Pancreas (tissue), 10 donors: Measurements from ENCODE around the gene FCN1. TPM values are rescaled to one million over a fixed set of nuclear protein-coding genes. Genes with fewer than 3 reads are reported as not detected.

Experiments used
- ATAC-seq, 4 donors: fragments of 200-7000 bp; cut with Tn5 transposase; one replicate each; pipeline versions ENCODE4 v1.8.0 to v1.9.1; 2020; ENCODE audit warnings: mild to moderate bottlenecking in 4 of 4, moderate library complexity in 4 of 4
- DNase-seq, 6 donors: peaks; one replicate each; pipeline ENCODE4 v3.0.0-alpha.2; 2020
- FAIRE-seq: peaks from 2 replicates; lab custom pipeline; 2012; peaks lifted over from hg19 to GRCh38; lab: Jason Lieb, UNC
- H3K27ac ChIP-seq, 4 donors: fragments of 200-600 bp; sonication (generic); 1 replicate in 3 of 4; 2 replicates in 1 of 4; pipeline versions ENCODE4 v1.5.0 to v1.8.0; 2020
- H3K27me3 ChIP-seq, 4 donors: fragments of 200-600 bp; one replicate each; pipeline ENCODE4 v1.8.0; 2021
- H3K36me3 ChIP-seq, 3 donors: fragments of 200-600 bp; sonication (generic) in 1 of 3; one replicate each; pipeline versions ENCODE4 v1.5.0 to v1.8.0; 2020 to 2021
- H3K4me1 ChIP-seq, 3 donors: fragments of 200-600 bp; one replicate each; pipeline ENCODE4 v1.8.0; 2021
- H3K4me3 ChIP-seq, 4 donors: fragments of 200-600 bp; sonication (generic) in 2 of 4; one replicate each; pipeline versions ENCODE4 v1.5.0 to v1.8.0; 2020 to 2021
- H3K9me3 ChIP-seq, 4 donors: fragments of 200-600 bp; one replicate each; pipeline ENCODE4 v1.8.0; 2021
- CTCF ChIP-seq, 4 donors: fragments of 200-600 bp; sonication (generic) in 3 of 4; IDR thresholded peaks; one replicate each; pipeline versions ENCODE4 v1.5.0 to v1.8.0; 2021; ENCODE audit warnings: antibody characterized with exemption in 4 of 4
- WGBS, 2 donors: extraction: QIAGEN DNeasy Blood & Tissue Kit; methylation state at CpG; one replicate each; pipeline ENCODE4 v1.1.7; 2013; 5-methylcytosine and 5-hydroxymethylcytosine counted together
- intact Hi-C, 3 donors: fragments of 100-400 bp; cut with DNase I; formaldehyde crosslinking; loops; one replicate each; pipeline versions ENCODE4 v1.11.1 to v1.14.2; 2022
- polyA plus RNA-seq, 2 donors: library from polyadenylated mRNA; stranded (reverse); fragments of 200-250 nt; gene quantifications; one replicate each; pipeline ENCODE4 v1.2.3, GENCODE V29; 2013
- total RNA-seq, 6 donors: library from RNA; stranded (reverse); fragmentation: NEBNext Ultra II Directional in 4 of 6; extraction: Animal tissue kit (Norgen Biotek cat#: 25700) in 4 of 6; gene quantifications; one replicate each; pipeline versions ENCODE4 v1.2.1 to v1.2.4, GENCODE V29; 2021 to 2023
- donor health status: healthy with polysubstance abuse.
- donor health status: DM: no; HTN: no; CAD: no; lungs with moderate emphysema.
- donor health status: DM: no; HTN: no; CAD: no.
- donor health status: control.
- donor health status: control.
- donor health status: Bipolar disorder and iron deficiency.
- donor health status: DM: yes; HTN: yes; CAD: no.
- donor health status: DM: no; HTN: no; CAD: no.
- donor health status: DM: no; HTN: no; CAD: no.
- donor health status: DM: yes; HTN: yes; CAD: no.

The FCN1 gene
- total and polyA plus RNA-seq, 8 donors, result 0.32 to 6.2 (median 1.0) TPM

DNA sequence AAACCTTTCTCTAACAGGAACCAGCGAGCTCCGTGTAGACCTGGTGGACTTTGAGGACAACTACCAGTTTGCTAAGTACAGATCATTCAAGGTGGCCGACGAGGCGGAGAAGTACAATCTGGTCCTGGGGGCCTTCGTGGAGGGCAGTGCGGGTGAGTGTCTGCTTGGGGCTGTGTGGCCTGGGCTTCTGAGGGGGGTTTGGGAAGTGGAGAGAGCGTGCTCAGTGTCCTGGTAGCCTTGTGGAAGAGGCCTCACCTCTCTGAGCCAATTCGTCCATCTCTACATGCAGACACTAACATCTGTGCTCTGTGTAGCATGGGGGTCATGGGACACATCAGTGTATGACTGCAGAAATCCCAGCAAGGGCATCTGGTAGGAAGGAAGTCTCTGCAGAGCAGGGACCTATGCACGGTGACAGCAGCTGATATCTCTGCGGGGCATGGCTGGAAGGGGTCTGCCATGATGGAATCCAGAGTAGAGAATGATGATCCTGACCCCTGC lies 31.2 kb downstream of the FCN1 start:
- H3K9me3 ChIP-seq, result no peaks in the 10 kb centered on the region
- no peaks in the 10 kb centered on the region for H3K4me1 ChIP-seq
- H3K27me3 ChIP-seq, result no peaks in the 10 kb centered on the region
- no peak for TF ChIP-seq CTCF (IDR thresholded peaks at IDR 0.05)
- WGBS, 2 donors, result 76 to 83% methylated on average over 11 of the region's 11 CpGs
- ATAC-seq (no peak), DNase-seq (no peak), FAIRE-seq (no peak)
- intact Hi-C loops, result no loop called here
- H3K4me3 ChIP-seq, result no peak overlapping the region
- no peak overlapping the region for H3K27ac ChIP-seq
- H3K36me3 ChIP-seq, result no peaks in the 10 kb centered on the region

- H3K9me3 ChIP-seq, result no peaks in the 10 kb centered on the region
- DNase-seq, result peak in 1 of 6 donors; percentile 32
- no peak overlapping the region for H3K4me3 ChIP-seq
- no peaks in the 10 kb centered on the region for H3K4me1 ChIP-seq
- H3K36me3 ChIP-seq, result no peaks in the 10 kb centered on the region
- no peak for TF ChIP-seq CTCF (IDR thresholded peaks at IDR 0.05)
- intact Hi-C loops, result no loop called here
- WGBS, 2 donors, result 77 to 84% methylated on average over 24 of the region's 24 CpGs
- FAIRE-seq, result no peak
- no peak for ATAC-seq
- no peak overlapping the region for H3K27ac ChIP-seq
- H3K27me3 ChIP-seq, result no peaks in the 10 kb centered on the region
Observed at GRCh38 chr9:134885679-134886412, 31.9 kb downstream of the FCN1 start.

GRCh38 chr9:134885001-134885678 lies 32.6 kb downstream of the FCN1 start:
- no peak for FAIRE-seq

DNA sequence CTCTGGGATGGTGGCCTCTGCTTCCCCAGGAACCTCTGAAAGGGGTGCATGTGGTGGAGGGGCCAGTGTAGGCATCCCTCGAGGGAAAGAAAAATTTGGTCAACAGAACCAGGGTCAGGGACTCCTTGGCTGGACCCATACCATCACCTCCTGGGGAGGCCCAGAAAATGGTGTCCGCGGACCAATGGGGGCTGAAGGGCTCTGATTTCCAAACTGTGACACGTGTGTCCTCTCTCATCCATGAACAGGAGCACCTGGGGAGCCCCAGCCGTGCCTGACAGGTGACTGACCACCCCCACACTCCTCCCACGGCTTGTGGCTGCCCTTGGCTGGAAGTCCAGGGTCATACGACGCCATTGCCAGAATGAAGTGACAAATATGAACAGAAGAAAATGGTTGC lies 33.2 kb downstream of the FCN1 start:
- WGBS, 2 donors, result 61 to 65% methylated on average over 8 of the region's 8 CpGs
- Histone ChIP-seq H3K27me3 (no peaks in the 10 kb centered on the region), H3K4me3 (no peak overlapping the region), H3K36me3 (no peaks in the 10 kb centered on the region), H3K4me1 (no peaks in the 10 kb centered on the region), H3K9me3 (no peaks in the 10 kb centered on the region), H3K27ac (no peak overlapping the region)
- peak in 1 of 6 donors; percentile 35 for DNase-seq
- intact Hi-C loops, result no loop called here
- TF ChIP-seq CTCF (IDR thresholded peaks at IDR 0.05), result no peak
- no peak for ATAC-seq
- no peak for FAIRE-seq

More at GRCh38 chr9:134885001-134885678, 32.6 kb downstream of the FCN1 start:
- Histone ChIP-seq H3K9me3 (no peaks in the 10 kb centered on the region), H3K27ac (no peak overlapping the region), H3K27me3 (no peaks in the 10 kb centered on the region), H3K4me3 (no peak overlapping the region), H3K4me1 (no peaks in the 10 kb centered on the region), H3K36me3 (no peaks in the 10 kb centered on the region)
- DNase-seq (peak in 1 of 6 donors; percentile 36), ATAC-seq (no peak)
- 76 to 88% methylated on average over 20 to 22 of the region's 22 CpGs for WGBS, 2 donors
- no peak for TF ChIP-seq CTCF (IDR thresholded peaks at IDR 0.05)
- intact Hi-C loops, result no loop called here
